Thoracic aorta (tissue), 2 donors: ENCODE results near the gene MBD3. TPM values are rescaled to one million over a fixed set of nuclear protein-coding genes. Genes with fewer than 3 reads are reported as not detected.

Experiments used
- ATAC-seq: fragments of 150-250 bp; one replicate; pipeline ENCODE4 v1.8.0; 2017; ENCODE audit warnings: low read depth; ENCODE audit not compliant: insufficient number of reproducible peaks, low FRiP score
- DNase-seq: peaks from one replicate; pipeline ENCODE4 v3.0.0-alpha.2; 2020; ENCODE audit warnings: low spot score
- H3K27ac ChIP-seq, 2 donors: fragments of 200-600 bp; sonication (generic); 1 replicate in 1 of 2; 2 replicates in 1 of 2; pipeline ENCODE4 v1.5.1; 2016; ENCODE audit warnings: mild to moderate bottlenecking in 2 of 2, moderate library complexity in 2 of 2
- H3K27me3 ChIP-seq: fragments of 200-600 bp; sonication (generic); replicated peaks from 2 replicates; pipeline ENCODE4 v1.6.0; 2016; ENCODE audit warnings: mild to moderate bottlenecking; ENCODE audit not compliant: insufficient read depth
- H3K36me3 ChIP-seq: fragments of 200-600 bp; sonication (generic); one replicate; pipeline ENCODE4 v1.5.1; 2016
- H3K4me1 ChIP-seq, 2 donors: fragments of 200-600 bp; sonication (generic); 1 replicate in 1 of 2; 2 replicates in 1 of 2; pipeline versions ENCODE4 v1.5.1 to v1.6.0; 2016; ENCODE audit warnings: low read depth in 2 of 2, mild to moderate bottlenecking in 1 of 2; ENCODE audit not compliant: control insufficient read depth in 1 of 2
- H3K4me3 ChIP-seq: fragments of 200-600 bp; sonication (generic); 2 replicates; pipeline ENCODE4 v1.5.1; 2016; ENCODE audit warnings: mild to moderate bottlenecking
- H3K9me3 ChIP-seq: fragments of 200-600 bp; sonication (generic); 2 replicates; pipeline ENCODE4 v1.5.1; 2016
- CTCF ChIP-seq: fragments of 200-600 bp; sonication (generic); IDR thresholded peaks from one replicate; pipeline ENCODE4 v1.5.1; 2019; ENCODE audit warnings: antibody characterized with exemption
- total RNA-seq, 2 donors: library from RNA; depleted of rRNA; stranded (reverse); fragments of >200 nt; gene quantifications; one replicate each; pipeline versions ENCODE4 v1.1.0 to v1.2.3, GENCODE V29; 2016

Gene MBD3
- total RNA-seq, 2 donors from 2014 or later, result 97.8 to 102 TPM

DNA sequence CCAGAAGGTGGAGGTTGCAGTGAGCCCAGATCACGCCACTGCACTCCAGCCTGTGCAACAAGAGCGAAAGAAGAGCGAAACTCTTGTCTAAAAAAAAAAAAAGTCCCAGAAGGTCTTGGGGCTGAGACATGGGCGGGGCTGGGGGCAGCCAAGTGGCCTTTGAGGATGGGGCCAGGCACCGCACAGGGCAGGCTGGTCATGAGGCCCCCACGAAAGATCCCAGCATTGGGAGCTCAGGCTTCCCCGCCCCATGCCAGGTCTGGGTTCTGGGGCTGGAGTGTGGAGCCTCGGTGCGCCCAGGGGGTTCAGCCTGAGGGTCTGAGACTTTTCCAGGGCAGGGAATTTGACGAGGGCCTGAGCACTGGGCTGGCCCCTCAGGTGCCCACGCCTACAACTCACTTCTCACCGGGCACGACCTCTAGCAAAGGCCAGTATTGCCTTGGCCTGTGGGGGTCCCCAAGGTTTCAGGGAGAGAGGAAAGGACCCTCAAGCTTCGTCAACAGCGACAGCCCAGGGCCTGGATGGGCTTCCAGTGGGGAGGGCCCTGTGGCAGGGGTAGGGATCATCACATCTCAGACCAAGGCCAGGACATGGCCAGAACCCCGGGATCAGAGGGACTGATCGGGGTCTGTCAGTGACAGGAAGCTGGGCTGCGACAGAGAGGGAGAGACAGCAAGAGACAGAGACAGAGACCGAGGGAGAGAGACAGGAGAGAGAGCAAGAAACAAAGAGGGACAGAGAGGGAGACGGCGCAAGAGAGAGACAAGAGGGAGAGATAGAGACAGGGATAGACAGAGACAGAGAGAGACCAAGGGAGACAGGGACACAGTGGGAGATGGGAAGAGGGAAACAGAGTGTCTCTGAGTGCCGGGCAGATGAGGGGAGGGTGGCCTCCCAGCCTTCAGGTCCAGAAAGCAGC, 17.1 kb downstream of the MBD3 start:
- H3K27me3 ChIP-seq, result no peaks in the 10 kb centered on the region
- H3K4me3 ChIP-seq, result no peak overlapping the region
- H3K9me3 ChIP-seq, result no peaks in the 10 kb centered on the region
- no peak for TF ChIP-seq CTCF
- DNase-seq (no peak), ATAC-seq (no peak)
- peaks cover 27% of the 10 kb centered on the region for H3K36me3 ChIP-seq
- H3K4me1 ChIP-seq, result no peaks in the 10 kb centered on the region
- no peak overlapping the region for H3K27ac ChIP-seq

- ATAC-seq (no peak), DNase-seq (no peak)
- Histone ChIP-seq H3K4me3 (no peak overlapping the region), H3K27ac (no peak overlapping the region), H3K9me3 (no peaks in the 10 kb centered on the region), H3K27me3 (no peaks in the 10 kb centered on the region), H3K36me3 (peaks cover 16% of the 10 kb centered on the region), H3K4me1 (no peaks in the 10 kb centered on the region)
- no peak for TF ChIP-seq CTCF
Observed at GRCh38 chr19:1574354-1575136, 18.1 kb downstream of the MBD3 start.

DNA sequence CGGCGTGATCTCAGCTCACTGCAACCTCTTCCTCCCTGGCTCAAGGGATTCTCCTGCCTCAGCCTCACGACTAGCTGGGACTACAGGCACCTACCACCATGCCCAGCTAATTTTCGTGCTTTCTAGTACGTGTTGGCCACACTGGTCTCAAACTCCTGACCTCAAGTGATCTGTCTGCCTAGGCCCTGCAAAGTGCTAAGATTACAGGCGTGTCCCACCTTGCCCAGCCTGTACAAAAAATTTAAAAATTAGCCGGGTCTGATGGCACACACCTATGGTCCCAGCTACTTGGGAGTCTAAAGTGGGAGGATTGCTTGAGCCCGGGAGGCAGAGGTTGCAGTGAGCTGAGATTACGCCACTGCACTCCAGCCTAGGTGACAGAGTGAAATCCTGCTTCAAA, 19.9 kb downstream of the MBD3 start:
- Histone ChIP-seq H3K4me1 (peaks cover 3 to 5% of the 10 kb centered on the region in 2 donors), H3K9me3 (no peaks in the 10 kb centered on the region), H3K27me3 (no peaks in the 10 kb centered on the region), H3K4me3 (no peak overlapping the region), H3K36me3 (peaks cover 7% of the 10 kb centered on the region), H3K27ac (no peak overlapping the region)
- DNase-seq (no peak), ATAC-seq (no peak)
- TF ChIP-seq CTCF, result no peak

DNA sequence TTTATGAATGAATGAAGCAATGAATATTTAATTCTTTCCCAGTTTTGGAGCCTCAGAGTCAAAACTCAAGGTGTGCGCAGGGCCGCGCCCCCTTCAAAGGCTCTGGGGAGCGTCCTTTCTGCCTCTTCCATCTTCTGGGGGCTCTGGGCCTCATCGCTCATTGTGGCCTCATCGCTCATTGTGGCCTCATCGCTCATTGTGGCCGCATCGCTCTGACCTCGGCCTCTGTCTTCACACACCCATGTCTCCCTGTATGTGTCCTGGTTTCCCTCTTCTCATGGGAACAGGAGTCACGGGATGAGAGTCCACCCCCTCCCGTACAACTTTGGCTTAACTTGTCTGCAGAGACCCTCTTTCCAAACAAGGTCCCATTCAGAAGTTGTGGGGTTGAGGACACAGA, 21.3 kb downstream of the MBD3 start:
- Histone ChIP-seq H3K27ac (no peak overlapping the region), H3K9me3 (no peaks in the 10 kb centered on the region), H3K36me3 (no peaks in the 10 kb centered on the region), H3K4me1 (peaks cover 3 to 8% of the 10 kb centered on the region in 2 donors), H3K27me3 (no peaks in the 10 kb centered on the region), H3K4me3 (no peak overlapping the region)
- DNase-seq, result no peak
- no peak for ATAC-seq
- no peak for TF ChIP-seq CTCF

- TF ChIP-seq CTCF, result no peak
- Histone ChIP-seq H3K27me3 (no peaks in the 10 kb centered on the region), H3K4me1 (peaks cover 3 to 13% of the 10 kb centered on the region in 2 donors), H3K9me3 (no peaks in the 10 kb centered on the region), H3K4me3 (no peak overlapping the region), H3K27ac (no peak overlapping the region), H3K36me3 (no peaks in the 10 kb centered on the region)
- no peak for ATAC-seq
- no peak for DNase-seq
Observed at GRCh38 chr19:1570836-1571235, 21.8 kb downstream of the MBD3 start.
